Neuronal stem cell (in vitro differentiated cells): ENCODE data around the gene SERPINI1.

ENCODE experiments used
- DNase-seq: peaks from one replicate; pipeline ENCODE4 v3.0.0-alpha.2; 2013; ENCODE audit warnings: low spot score
- H2AFZ ChIP-seq: one replicate; pipeline ENCODE4 v1.6.1; 2013; ENCODE audit warnings: mild to moderate bottlenecking, low read length, inconsistent platforms
- H2AK5ac ChIP-seq: 2 replicates; pipeline ENCODE4 v1.6.1; 2013; ENCODE audit warnings: low read depth, mild to moderate bottlenecking, inconsistent platforms, low read length, moderate library complexity, mixed read lengths
- H2BK120ac ChIP-seq: 2 replicates; pipeline ENCODE4 v1.6.1; 2013; ENCODE audit warnings: low read depth, mild to moderate bottlenecking, inconsistent platforms, low read length, moderate library complexity, mixed read lengths
- H2BK12ac ChIP-seq: one replicate; pipeline ENCODE4 v1.6.1; 2013; ENCODE audit warnings: low read length, inconsistent platforms
- H2BK15ac ChIP-seq: 2 replicates; pipeline ENCODE4 v1.6.1; 2013; ENCODE audit warnings: mild to moderate bottlenecking, low read length, inconsistent platforms, mixed read lengths
- H2BK5ac ChIP-seq: one replicate; pipeline ENCODE4 v1.6.1; 2013; ENCODE audit warnings: inconsistent platforms, mild to moderate bottlenecking, low read length, moderate library complexity
- H3K14ac ChIP-seq: one replicate; pipeline ENCODE4 v1.6.1; 2013; ENCODE audit warnings: low read length, inconsistent platforms
- H3K18ac ChIP-seq: 2 replicates; pipeline ENCODE4 v1.6.1; 2013; ENCODE audit warnings: low read length, inconsistent platforms
- H3K23ac ChIP-seq: 2 replicates; pipeline ENCODE4 v1.6.1; 2013; ENCODE audit warnings: low read depth, mild to moderate bottlenecking, mixed read lengths, low read length, inconsistent platforms; ENCODE audit not compliant: poor library complexity
- H3K27ac ChIP-seq: replicated peaks from 3 replicates; pipeline ENCODE4 v1.5.1; 2013; ENCODE audit warnings: low read length, inconsistent platforms
- H3K27me3 ChIP-seq, 3 experiments: 2 replicates each; pipeline ENCODE4 v1.6.1; 2013; ENCODE audit warnings: low read length in 3 of 3, mild to moderate bottlenecking in 2 of 3, inconsistent platforms in 1 of 3, low read depth in 1 of 3, mixed read lengths in 1 of 3, moderate library complexity in 1 of 3; ENCODE audit not compliant: control insufficient read depth in 3 of 3, insufficient read depth in 3 of 3
- H3K36me3 ChIP-seq, 2 donors: replicated peaks in 1 of 2; 2 replicates each; pipeline ENCODE4 v1.6.1; 2013; ENCODE audit warnings: low read length in 2 of 2; ENCODE audit not compliant: control insufficient read depth in 2 of 2, insufficient read depth in 2 of 2
- H3K4ac ChIP-seq: 2 replicates; pipeline ENCODE4 v1.6.1; 2013; ENCODE audit warnings: inconsistent platforms, mild to moderate bottlenecking, low read length, moderate library complexity
- H3K4me1 ChIP-seq, 2 donors: 1 replicate in 1 of 2; 2 replicates in 1 of 2; pipeline ENCODE4 v1.6.1; 2013; ENCODE audit warnings: low read length in 2 of 2, low read depth in 1 of 2; ENCODE audit not compliant: control insufficient read depth in 2 of 2, insufficient read depth in 1 of 2
- H3K4me2 ChIP-seq: one replicate; pipeline ENCODE4 v1.6.1; 2013; ENCODE audit warnings: mild to moderate bottlenecking, low read length, inconsistent platforms; ENCODE audit not compliant: insufficient read depth, poor library complexity, severe bottlenecking
- H3K4me3 ChIP-seq, 2 donors: 2 replicates each; pipeline ENCODE4 v1.5.1; 2013; ENCODE audit warnings: low read length in 2 of 2, mild to moderate bottlenecking in 2 of 2, inconsistent platforms in 1 of 2, moderate library complexity in 1 of 2
- H3K79me1 ChIP-seq: one replicate; pipeline ENCODE4 v1.6.1; 2013; ENCODE audit warnings: low read depth, mild to moderate bottlenecking, inconsistent platforms, low read length, moderate library complexity
- H3K9ac ChIP-seq: one replicate; pipeline ENCODE4 v1.6.1; 2013; ENCODE audit warnings: mild to moderate bottlenecking, low read depth, low read length, inconsistent platforms; ENCODE audit not compliant: poor library complexity
- H3K9me3 ChIP-seq, 2 donors: replicated peaks in 1 of 2; 2 replicates each; pipeline versions ENCODE3 to v1.6.1; 2013; ENCODE audit warnings: low read length in 2 of 2, mild to moderate bottlenecking in 2 of 2, inconsistent platforms in 1 of 2, low read depth in 1 of 2, mixed read lengths in 1 of 2, moderate library complexity in 1 of 2; ENCODE audit not compliant: control insufficient read depth in 2 of 2, insufficient read depth in 1 of 2
- H4K8ac ChIP-seq: one replicate; pipeline ENCODE4 v1.6.1; 2013; ENCODE audit warnings: low read depth, mild to moderate bottlenecking, inconsistent platforms, low read length, moderate library complexity
- H4K91ac ChIP-seq: one replicate; pipeline ENCODE4 v1.6.1; 2013; ENCODE audit warnings: low read length, low read depth, mild to moderate bottlenecking, inconsistent platforms; ENCODE audit not compliant: poor library complexity
- WGBS, 2 donors: extraction: QIAGEN DNeasy Blood & Tissue Kit; methylation state at CpG; one replicate each; pipeline ENCODE4 v1.1.7; 2013; ENCODE audit warnings: missing lambda C conversion rate in 2 of 2, mixed read lengths in 1 of 2; ENCODE audit not compliant: insufficient read length in 2 of 2, insufficient replicate concordance in 1 of 2; ENCODE audit errors: extremely low coverage in 2 of 2; 5-methylcytosine and 5-hydroxymethylcytosine counted together

The SERPINI1 gene

GRCh38 chr3:167840247-167840646 lies 104.7 kb downstream of the SERPINI1 start:
- H3K79me1 ChIP-seq: no peaks in the 10 kb centered on the region
- peak overlapping the region; percentile 15 for H2AFZ ChIP-seq
- WGBS, 2 donors: no CpG with 5 or more reads among the region's 3 CpGs
- H3K9me3 ChIP-seq: no peaks in the 10 kb centered on the region
- H2AK5ac ChIP-seq: no peak overlapping the region
- H4K91ac ChIP-seq: no peak overlapping the region
- H4K8ac ChIP-seq: no peak overlapping the region
- no peak overlapping the region for H3K4ac ChIP-seq
- no peak overlapping the region for H3K18ac ChIP-seq
- no peak overlapping the region for H3K9ac ChIP-seq
- no peak overlapping the region for H3K23ac ChIP-seq
- H3K27me3 ChIP-seq: no peaks in the 10 kb centered on the region
- no peak overlapping the region for H2BK5ac ChIP-seq
- no peaks in the 10 kb centered on the region for H3K4me1 ChIP-seq
- no peaks in the 10 kb centered on the region for H3K36me3 ChIP-seq
- H2BK12ac ChIP-seq: no peak overlapping the region
- no peak overlapping the region for H2BK15ac ChIP-seq
- no peak overlapping the region for H3K27ac ChIP-seq
- no peak overlapping the region for H3K4me3 ChIP-seq
- H3K14ac ChIP-seq: no peak overlapping the region
- no peak overlapping the region for H2BK120ac ChIP-seq
- no peak overlapping the region for H3K4me2 ChIP-seq
- no peak for DNase-seq

GRCh38 chr3:167843481-167843880 lies 108.0 kb downstream of the SERPINI1 start:
- H2AFZ ChIP-seq: no peak overlapping the region
- no peak overlapping the region for H2BK5ac ChIP-seq
- no CpG with 5 or more reads among the region's 1 CpG for WGBS, 2 donors
- no peak overlapping the region for H2BK15ac ChIP-seq
- H3K4ac ChIP-seq: no peak overlapping the region
- no peak overlapping the region for H3K14ac ChIP-seq
- H4K8ac ChIP-seq: no peak overlapping the region
- no peak overlapping the region for H3K4me3 ChIP-seq
- H3K23ac ChIP-seq: no peak overlapping the region
- H2AK5ac ChIP-seq: no peak overlapping the region
- no peaks in the 10 kb centered on the region for H3K27me3 ChIP-seq
- DNase-seq: no peak
- no peak overlapping the region for H2BK120ac ChIP-seq
- no peaks in the 10 kb centered on the region for H3K79me1 ChIP-seq
- H3K4me2 ChIP-seq: no peak overlapping the region
- H3K18ac ChIP-seq: no peak overlapping the region
- H3K9me3 ChIP-seq: no peaks in the 10 kb centered on the region
- no peak overlapping the region for H2BK12ac ChIP-seq
- no peak overlapping the region for H3K9ac ChIP-seq
- H4K91ac ChIP-seq: no peak overlapping the region
- H3K27ac ChIP-seq: no peak overlapping the region
- H3K36me3 ChIP-seq: no peaks in the 10 kb centered on the region
- H3K4me1 ChIP-seq: no peaks in the 10 kb centered on the region

GRCh38 chr3:167843886-167844285 lies 108.4 kb downstream of the SERPINI1 start:
- no peak overlapping the region for H2AK5ac ChIP-seq
- H3K14ac ChIP-seq: no peak overlapping the region
- H3K4me2 ChIP-seq: no peak overlapping the region
- no peaks in the 10 kb centered on the region for H3K36me3 ChIP-seq
- DNase-seq: no peak
- no CpG with 5 or more reads among the region's 2 CpGs for WGBS, 2 donors
- no peak overlapping the region for H3K27ac ChIP-seq
- no peak overlapping the region for H4K8ac ChIP-seq
- no peaks in the 10 kb centered on the region for H3K27me3 ChIP-seq
- H3K4me3 ChIP-seq: no peak overlapping the region
- H3K9ac ChIP-seq: no peak overlapping the region
- no peak overlapping the region for H4K91ac ChIP-seq
- no peak overlapping the region for H2BK15ac ChIP-seq
- H3K79me1 ChIP-seq: no peaks in the 10 kb centered on the region
- H2BK5ac ChIP-seq: no peak overlapping the region
- no peaks in the 10 kb centered on the region for H3K4me1 ChIP-seq
- no peak overlapping the region for H3K18ac ChIP-seq
- H2BK120ac ChIP-seq: no peak overlapping the region
- no peaks in the 10 kb centered on the region for H3K9me3 ChIP-seq
- H2AFZ ChIP-seq: no peak overlapping the region
- H3K23ac ChIP-seq: no peak overlapping the region
- no peak overlapping the region for H2BK12ac ChIP-seq
- H3K4ac ChIP-seq: no peak overlapping the region

- no peaks in the 10 kb centered on the region for H3K9me3 ChIP-seq
- no peaks in the 10 kb centered on the region for H3K27me3 ChIP-seq
- H2AK5ac ChIP-seq: no peak overlapping the region
- no peak overlapping the region for H2BK120ac ChIP-seq
- no peak for DNase-seq
- no peak overlapping the region for H2AFZ ChIP-seq
- no peaks in the 10 kb centered on the region for H3K4me1 ChIP-seq
- no peak overlapping the region for H3K4ac ChIP-seq
- no peak overlapping the region for H4K8ac ChIP-seq
- H3K4me3 ChIP-seq: no peak overlapping the region
- H4K91ac ChIP-seq: no peak overlapping the region
- H3K27ac ChIP-seq: no peak overlapping the region
- no peaks in the 10 kb centered on the region for H3K36me3 ChIP-seq
- H2BK12ac ChIP-seq: no peak overlapping the region
- H2BK15ac ChIP-seq: no peak overlapping the region
- no peak overlapping the region for H3K18ac ChIP-seq
- no peak overlapping the region for H2BK5ac ChIP-seq
- no peak overlapping the region for H3K4me2 ChIP-seq
- no peaks in the 10 kb centered on the region for H3K79me1 ChIP-seq
- H3K23ac ChIP-seq: no peak overlapping the region
- no peak overlapping the region for H3K14ac ChIP-seq
- H3K9ac ChIP-seq: no peak overlapping the region
Observed at GRCh38 chr3:167844528-167844927, 109.0 kb downstream of the SERPINI1 start.
